Measurements from ENCODE around the gene SLFN14.

- TF ChIP-seq CTCF (IDR thresholded peaks at IDR 0.05), result no peak
- TF ChIP-seq POLR2A (IDR thresholded peaks at IDR 0.05; ENCODE audit: low read length), result no peak
- no peak for TF ChIP-seq CBX8 (IDR thresholded peaks at IDR 0.05)
- TF ChIP-seq RCOR1 (IDR thresholded peaks at IDR 0.05; ENCODE audit: low read depth, low read length), result no peak
- no peak for TF ChIP-seq KDM1A (IDR thresholded peaks at IDR 0.05; ENCODE audit: low read depth)
Observed at GRCh38 chr17:35519906-35520442, 40.6 kb downstream of the SLFN14 start.
